IMR-90 (cell line): Measurements from ENCODE around the gene CBY1. TPM values are rescaled to one million over a fixed set of nuclear protein-coding genes. Genes with fewer than 3 reads are reported as not detected.

ENCODE experiments used
- ATAC-seq: fragments of 200-7000 bp; cut with Tn5 transposase; 2 replicates; pipeline ENCODE4 v1.9.1; 2020; ENCODE audit warnings: low read depth, mild to moderate bottlenecking, moderate library complexity
- BruUV-seq: library from RNA; stranded (reverse); fragments of 400-500 nt; replicated peaks from 2 replicates; lab custom pipeline; 2021; lab: Mats Ljungman, UMichigan
- CTCF ChIA-PET: fragments of 300-600 bp; formaldehyde crosslinking; extraction: SDS; loops from one replicate; lab custom pipeline; 2021; ENCODE audit warnings: antibody characterized with exemption; lab: Yijun Ruan, JAX
- POLR2A ChIA-PET: fragments of 300-600 bp; sonication (Branson Sonifier 250); formaldehyde crosslinking; loops from one replicate; lab custom pipeline; 2022; ENCODE audit warnings: antibody characterized with exemption; ENCODE audit not compliant: unreplicated experiment; lab: Charles Lee
- DNase-seq: peaks from one replicate; pipeline ENCODE4 v3.0.0; 2013
- H2AFZ ChIP-seq: replicated peaks from 2 replicates; pipeline ENCODE3; 2013; ENCODE audit warnings: low read length, mild to moderate bottlenecking; ENCODE audit not compliant: poor library complexity
- H2AK5ac ChIP-seq: 2 replicates; pipeline ENCODE4 v1.6.1; 2013; ENCODE audit warnings: low read depth, low read length, inconsistent platforms
- H2AK9ac ChIP-seq: replicated peaks from 2 replicates; pipeline ENCODE3; 2013; ENCODE audit warnings: mild to moderate bottlenecking, low read depth, low read length, moderate library complexity; ENCODE audit not compliant: poor library complexity
- H2BK120ac ChIP-seq: 2 replicates; pipeline ENCODE4 v1.6.1; 2013; ENCODE audit warnings: low read depth, low read length, inconsistent platforms
- H2BK15ac ChIP-seq: 3 replicates; pipeline ENCODE4 v1.6.1; 2013; ENCODE audit warnings: low read depth, low read length, inconsistent platforms
- H2BK20ac ChIP-seq: 2 replicates; pipeline ENCODE4 v1.6.1; 2013; ENCODE audit warnings: low read depth, mild to moderate bottlenecking, inconsistent platforms, low read length, moderate library complexity
- H2BK5ac ChIP-seq: 2 replicates; pipeline ENCODE4 v1.6.1; 2013; ENCODE audit warnings: mild to moderate bottlenecking, low read depth, low read length, inconsistent platforms; ENCODE audit not compliant: poor library complexity, severe bottlenecking
- H3K14ac ChIP-seq: replicated peaks from 2 replicates; pipeline ENCODE4 v1.6.1; 2013; ENCODE audit warnings: low read depth, low read length, inconsistent platforms
- H3K18ac ChIP-seq: 2 replicates; pipeline ENCODE4 v1.6.1; 2013; ENCODE audit warnings: low read depth, low read length, control low read depth
- H3K23ac ChIP-seq: 2 replicates; pipeline ENCODE4 v1.6.1; 2013; ENCODE audit warnings: low read depth, low read length, inconsistent platforms
- H3K27ac ChIP-seq: 2 replicates; pipeline ENCODE4 v1.5.1; 2013; ENCODE audit warnings: mild to moderate bottlenecking, control low read depth, low read length; ENCODE audit not compliant: insufficient read depth
- H3K27me3 ChIP-seq: 2 replicates; pipeline ENCODE4 v1.6.1; 2013; ENCODE audit warnings: low read length; ENCODE audit not compliant: control insufficient read depth, insufficient read depth
- H3K36me3 ChIP-seq: 2 replicates; pipeline ENCODE4 v1.6.1; 2013; ENCODE audit warnings: low read length, mixed read lengths; ENCODE audit not compliant: control insufficient read depth, insufficient read depth
- H3K4ac ChIP-seq: 2 replicates; pipeline ENCODE4 v1.6.1; 2013; ENCODE audit warnings: low read depth, low read length, inconsistent platforms
- H3K4me1 ChIP-seq: 2 replicates; pipeline ENCODE4 v1.6.1; 2013; ENCODE audit warnings: low read length, mixed read lengths; ENCODE audit not compliant: control insufficient read depth, insufficient read depth
- H3K4me2 ChIP-seq: 2 replicates; pipeline ENCODE4 v1.6.1; 2013; ENCODE audit warnings: low read depth, mild to moderate bottlenecking, control low read depth, low read length, moderate library complexity
- H3K4me3 ChIP-seq: 2 replicates; pipeline ENCODE4 v1.5.1; 2013; ENCODE audit warnings: low read depth, mild to moderate bottlenecking, control low read depth, low read length, moderate library complexity; ENCODE audit not compliant: insufficient read depth
- H3K56ac ChIP-seq: 2 replicates; pipeline ENCODE4 v1.6.1; 2013; ENCODE audit warnings: low read length, inconsistent platforms; ENCODE audit not compliant: insufficient read depth; ENCODE audit errors: extremely low read depth
- H3K79me1 ChIP-seq, 2 experiments: 2 replicates each; pipeline ENCODE4 v1.6.1; 2013; ENCODE audit warnings: low read length in 2 of 2, inconsistent platforms in 1 of 2, low read depth in 1 of 2
- H3K9ac ChIP-seq: 2 replicates; pipeline ENCODE4 v1.6.1; 2013; ENCODE audit warnings: low read depth, low read length, control low read depth
- H3K9me1 ChIP-seq: 2 replicates; pipeline ENCODE4 v1.6.1; 2013; ENCODE audit warnings: low read length, inconsistent platforms; ENCODE audit not compliant: insufficient read depth
- H3K9me3 ChIP-seq: 2 replicates; pipeline ENCODE4 v1.6.1; 2013; ENCODE audit warnings: low read length; ENCODE audit not compliant: control insufficient read depth, insufficient read depth
- H4K20me1 ChIP-seq: 2 replicates; pipeline ENCODE4 v1.6.1; 2013; ENCODE audit warnings: low read length, inconsistent platforms; ENCODE audit not compliant: insufficient read depth
- H4K5ac ChIP-seq: 2 replicates; pipeline ENCODE4 v1.6.1; 2013; ENCODE audit warnings: mild to moderate bottlenecking, low read depth, low read length, control low read depth
- H4K8ac ChIP-seq, 2 experiments: 2 replicates each; pipeline ENCODE4 v1.6.1; 2013; ENCODE audit warnings: low read depth in 2 of 2, low read length in 2 of 2, control low read depth in 1 of 2, inconsistent platforms in 1 of 2
- H4K91ac ChIP-seq: 2 replicates; pipeline ENCODE4 v1.6.1; 2013; ENCODE audit warnings: low read depth, low read length, inconsistent platforms; ENCODE audit not compliant: insufficient read depth
- CEBPB ChIP-seq: IDR thresholded peaks from 2 replicates; pipeline ENCODE4 v1.6.1; 2012; ENCODE audit warnings: low read depth, low read length, improper control_type of control experiment
- CHD1 ChIP-seq: IDR thresholded peaks from 2 replicates; pipeline ENCODE4 v1.6.1; 2012; ENCODE audit warnings: low read depth, low read length, improper control_type of control experiment
- MXI1 ChIP-seq: IDR thresholded peaks from 2 replicates; pipeline ENCODE4 v1.6.1; 2012; ENCODE audit warnings: low read depth, mild to moderate bottlenecking, low read length, moderate library complexity, borderline replicate concordance
- NFE2L2 ChIP-seq: fragments of 150-350 bp; IDR thresholded peaks from 2 replicates; pipeline ENCODE4 v1.6.1; 2016; ENCODE audit warnings: low read depth, mild to moderate bottlenecking, low read length
- POLR2A ChIP-seq: IDR thresholded peaks from 2 replicates; pipeline ENCODE4 v1.6.1; 2012; ENCODE audit warnings: mild to moderate bottlenecking, low read depth, low read length
- RCOR1 ChIP-seq: IDR thresholded peaks from 2 replicates; pipeline ENCODE4 v1.6.1; 2012; ENCODE audit warnings: mild to moderate bottlenecking, low read length, improper control_type of control experiment; ENCODE audit not compliant: insufficient replicate concordance
- WGBS, 2 experiments: methylation state at CpG; one replicate each; pipeline versions ENCODE4 v1.1.5 to v1.1.7; 2013; ENCODE audit warnings: missing lambda C conversion rate in 2 of 2; ENCODE audit not compliant: insufficient read length in 1 of 2; ENCODE audit errors: extremely low coverage in 2 of 2; 5-methylcytosine and 5-hydroxymethylcytosine counted together
- dilution Hi-C: fragments of 300-500 bp; cut with HindIII; formaldehyde crosslinking; loops from one replicate; pipeline ENCODE4 v1.14.3; 2018; ENCODE audit warnings: low sequenced_read_pairs; ENCODE audit not compliant: unreplicated experiment
- in situ Hi-C: fragments of 300-500 bp; cut with MboI; formaldehyde crosslinking; loops from 3 replicates; pipeline ENCODE4 v1.14.3; 2019; ENCODE audit warnings: low sequenced_read_pairs, inconsistent platforms, mixed read lengths
- intact Hi-C: fragments of 100-400 bp; cut with micrococcal nuclease; formaldehyde crosslinking; loops from 2 replicates; pipeline ENCODE4 v1.10.0; 2022
- polyA plus RNA-seq, 3 experiments: library from polyadenylated mRNA; depleted of rRNA; stranded (reverse); fragments of >200 nt; gene quantifications; 2 replicates each; pipeline ENCODE4 v1.2.3, GENCODE V29; 2012; ENCODE audit warnings: low replicate concordance in 1 of 3
- total RNA-seq: library from RNA; depleted of rRNA; stranded (reverse); fragments of >200 nt; gene quantifications from 2 replicates; pipeline ENCODE4 v1.2.3, GENCODE V29; 2012
- TF ChIP-seq, protein P1 (sequence below): fragments of 150-350 bp; IDR thresholded peaks from 2 replicates; pipeline ENCODE4 v1.6.1; 2016; ENCODE audit warnings: low read depth, mild to moderate bottlenecking, low read length, moderate library complexity, borderline replicate concordance

CBY1 gene
- total and polyA plus RNA-seq, 2 of the 4 experiments (the other 2 are of a cell fraction) = 13.8 to 30.0 TPM

DNA sequence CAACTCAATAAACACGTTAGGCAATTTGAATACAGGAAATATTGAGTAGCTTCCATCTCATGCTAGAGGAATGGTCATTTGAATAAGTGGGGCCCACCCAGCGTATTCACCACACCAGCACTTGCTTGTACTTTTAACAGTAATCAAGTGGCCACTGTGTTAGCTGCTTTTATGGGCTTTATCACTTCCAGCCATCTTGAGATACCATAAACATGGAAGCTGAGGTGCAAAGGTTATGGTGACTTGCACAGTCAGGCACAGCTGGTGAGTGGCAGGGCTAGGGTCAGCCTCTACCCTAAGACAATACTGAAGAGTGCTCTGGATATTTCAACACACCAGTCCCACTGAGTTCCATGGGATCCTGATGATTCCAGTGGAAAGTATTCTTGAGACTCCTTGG is 37.6 kb downstream of the CBY1 start:
- peaks cover 21% of the 10 kb centered on the region for H3K36me3 ChIP-seq
- dilution Hi-C loops (no loop called here), intact Hi-C loops (no loop called here), in situ Hi-C loops (no loop called here)
- H2BK15ac ChIP-seq = no peak overlapping the region
- no peak overlapping the region for H2BK20ac ChIP-seq
- H3K18ac ChIP-seq = no peak overlapping the region
- H3K4me2 ChIP-seq = no peak overlapping the region
- BruUV-seq = no TSS peak
- no peak overlapping the region for H3K14ac ChIP-seq
- H3K9me1 ChIP-seq = peaks cover 17% of the 10 kb centered on the region
- H2AFZ ChIP-seq = no peak overlapping the region
- peaks cover 38 to 79% of the 10 kb centered on the region in 2 experiments for H3K79me1 ChIP-seq
- peaks cover 5% of the 10 kb centered on the region for H3K4me1 ChIP-seq
- ChIA-PET POLR2A (no interaction called here), CTCF (no interaction called here)
- H3K23ac ChIP-seq = no peak overlapping the region
- no peak overlapping the region for H3K27ac ChIP-seq
- H4K8ac ChIP-seq = no peak overlapping the region
- H2AK9ac ChIP-seq = no peak overlapping the region
- DNase-seq (no peak), ATAC-seq (no peak)
- H2BK120ac ChIP-seq = no peak overlapping the region
- no peak overlapping the region for H3K56ac ChIP-seq
- no peak overlapping the region for H3K4me3 ChIP-seq
- no peak overlapping the region for H2AK5ac ChIP-seq
- no CpG with 5 or more reads among the region's 2 CpGs for WGBS, 2 experiments
- H4K20me1 ChIP-seq = peaks cover 21% of the 10 kb centered on the region
- H2BK5ac ChIP-seq = no peak overlapping the region
- H3K9ac ChIP-seq = no peak overlapping the region
- H4K91ac ChIP-seq = no peak overlapping the region
- H3K4ac ChIP-seq = no peak overlapping the region
- H3K9me3 ChIP-seq = no peaks in the 10 kb centered on the region
- no peak overlapping the region for H4K5ac ChIP-seq
- H3K27me3 ChIP-seq = no peaks in the 10 kb centered on the region
- TF ChIP-seq CEBPB (no peak), CHD1 (no peak), RCOR1 (no peak), MXI1 (no peak), NFE2L2 (no peak), POLR2A (no peak)
- TF ChIP-seq, protein P1, sequence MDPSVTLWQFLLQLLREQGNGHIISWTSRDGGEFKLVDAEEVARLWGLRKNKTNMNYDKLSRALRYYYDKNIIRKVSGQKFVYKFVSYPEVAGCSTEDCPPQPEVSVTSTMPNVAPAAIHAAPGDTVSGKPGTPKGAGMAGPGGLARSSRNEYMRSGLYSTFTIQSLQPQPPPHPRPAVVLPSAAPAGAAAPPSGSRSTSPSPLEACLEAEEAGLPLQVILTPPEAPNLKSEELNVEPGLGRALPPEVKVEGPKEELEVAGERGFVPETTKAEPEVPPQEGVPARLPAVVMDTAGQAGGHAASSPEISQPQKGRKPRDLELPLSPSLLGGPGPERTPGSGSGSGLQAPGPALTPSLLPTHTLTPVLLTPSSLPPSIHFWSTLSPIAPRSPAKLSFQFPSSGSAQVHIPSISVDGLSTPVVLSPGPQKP = no peak
